ENCODE measurements around the gene RGR.

Gene RGR

DNA sequence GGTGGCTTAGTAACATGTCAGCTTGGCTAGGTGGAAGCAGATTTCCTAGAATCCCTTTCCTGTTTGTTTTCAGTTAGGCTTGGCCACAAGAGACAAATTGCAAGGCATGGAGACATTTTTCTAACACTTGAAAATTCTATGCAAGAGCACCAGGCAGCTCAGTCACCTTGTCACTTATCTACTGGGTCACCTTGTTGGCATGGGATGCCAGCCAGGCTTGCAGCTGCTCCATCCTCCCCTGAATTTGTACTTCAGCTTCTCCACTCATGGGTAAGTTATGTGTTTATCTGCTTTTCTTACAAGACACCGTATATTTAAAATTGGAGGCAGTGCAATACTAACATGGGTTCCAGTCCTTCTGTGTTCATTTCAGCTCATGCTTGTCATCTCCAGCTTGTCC is 43.3 kb downstream of the RGR start:
- FAIRE-seq (no peak), DNase-seq (ENCODE audit: insufficient read length, low spot score) (no peak)
- TF ChIP-seq, protein P1, sequence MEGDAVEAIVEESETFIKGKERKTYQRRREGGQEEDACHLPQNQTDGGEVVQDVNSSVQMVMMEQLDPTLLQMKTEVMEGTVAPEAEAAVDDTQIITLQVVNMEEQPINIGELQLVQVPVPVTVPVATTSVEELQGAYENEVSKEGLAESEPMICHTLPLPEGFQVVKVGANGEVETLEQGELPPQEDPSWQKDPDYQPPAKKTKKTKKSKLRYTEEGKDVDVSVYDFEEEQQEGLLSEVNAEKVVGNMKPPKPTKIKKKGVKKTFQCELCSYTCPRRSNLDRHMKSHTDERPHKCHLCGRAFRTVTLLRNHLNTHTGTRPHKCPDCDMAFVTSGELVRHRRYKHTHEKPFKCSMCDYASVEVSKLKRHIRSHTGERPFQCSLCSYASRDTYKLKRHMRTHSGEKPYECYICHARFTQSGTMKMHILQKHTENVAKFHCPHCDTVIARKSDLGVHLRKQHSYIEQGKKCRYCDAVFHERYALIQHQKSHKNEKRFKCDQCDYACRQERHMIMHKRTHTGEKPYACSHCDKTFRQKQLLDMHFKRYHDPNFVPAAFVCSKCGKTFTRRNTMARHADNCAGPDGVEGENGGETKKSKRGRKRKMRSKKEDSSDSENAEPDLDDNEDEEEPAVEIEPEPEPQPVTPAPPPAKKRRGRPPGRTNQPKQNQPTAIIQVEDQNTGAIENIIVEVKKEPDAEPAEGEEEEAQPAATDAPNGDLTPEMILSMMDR (IDR thresholded peaks at IDR 0.05; ENCODE audit: insufficient read depth, missing control alignments) = no peak

DNA sequence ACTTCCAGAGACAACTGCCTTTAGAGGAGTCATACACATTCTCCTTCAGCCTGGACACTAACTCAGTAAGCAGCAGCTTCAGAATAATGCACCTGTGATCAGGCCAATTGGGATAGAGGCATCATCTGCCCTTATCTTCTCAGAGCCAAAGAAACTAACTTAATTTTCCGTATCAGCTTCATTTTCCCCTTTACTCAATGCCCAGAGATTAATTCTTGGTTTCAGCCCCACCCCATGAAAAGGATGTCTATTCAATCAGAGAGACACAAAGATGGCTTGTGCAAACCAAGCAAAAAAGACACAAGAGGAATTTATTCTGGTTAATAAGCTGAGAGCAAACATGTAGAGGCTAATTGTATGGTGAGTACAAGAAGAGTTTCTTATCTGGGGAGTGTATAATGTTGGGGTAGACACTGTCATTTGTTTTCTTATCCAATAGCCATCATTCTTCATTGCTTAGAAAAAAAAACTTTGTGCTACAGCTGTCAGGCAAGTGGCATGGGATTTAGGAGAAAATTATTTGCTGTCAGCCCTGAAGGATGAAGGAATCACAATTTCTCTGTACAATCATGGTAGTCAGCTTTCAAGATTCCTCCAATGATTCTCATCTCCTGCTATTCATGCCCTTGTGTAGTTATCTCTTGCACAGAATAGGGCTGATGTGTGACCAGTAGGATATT is 44.8 kb downstream of the RGR start:
- DNase-seq (ENCODE audit: insufficient read length, low spot score) (no peak), FAIRE-seq (no peak)
- TF ChIP-seq, protein P1 (IDR thresholded peaks at IDR 0.05; ENCODE audit: insufficient read depth, missing control alignments) = no peak

DNA sequence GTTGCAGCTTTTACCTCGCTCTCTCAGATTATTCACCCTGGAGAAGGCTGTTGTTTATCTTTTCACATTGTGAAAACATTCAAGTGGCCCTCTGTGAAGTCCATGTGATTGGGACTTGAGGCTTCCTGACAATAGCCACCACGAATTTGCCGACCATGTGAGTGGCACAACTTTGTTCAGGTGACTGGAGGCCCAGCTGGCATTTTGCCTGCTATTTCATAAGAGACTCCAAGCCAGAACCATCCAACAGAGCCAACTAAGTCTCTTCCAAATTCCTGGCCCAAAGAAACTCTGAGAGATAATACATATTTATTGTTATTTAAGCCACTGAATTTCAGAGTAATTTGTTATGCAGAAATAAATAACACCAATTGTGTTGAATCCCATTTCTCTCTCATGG is 45.4 kb downstream of the RGR start:
- DNase-seq (ENCODE audit: insufficient read length, low spot score) (no peak), FAIRE-seq (no peak)
- TF ChIP-seq, protein P1 (IDR thresholded peaks at IDR 0.05; ENCODE audit: insufficient read depth, missing control alignments) = no peak

DNA sequence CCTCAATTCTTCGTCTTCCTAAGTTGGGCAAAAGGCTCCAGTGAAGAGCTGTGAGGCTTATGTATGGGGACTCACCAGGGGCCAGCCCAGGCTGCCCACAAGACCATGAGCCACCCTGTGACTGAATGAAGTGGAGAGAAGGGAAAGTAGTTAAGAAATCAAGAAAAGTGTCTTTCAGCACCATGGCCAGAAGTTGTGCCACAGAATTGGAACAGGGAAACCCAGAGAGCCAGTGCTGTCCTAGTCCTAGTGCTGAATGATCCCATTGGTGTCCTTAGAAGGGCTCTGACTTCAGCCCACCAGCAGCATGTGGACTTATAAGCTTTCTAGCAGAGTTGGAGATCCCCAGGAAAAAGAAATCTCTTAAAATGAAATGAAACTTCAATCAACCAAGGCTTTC is 46.5 kb downstream of the RGR start:
- DNase-seq (ENCODE audit: insufficient read length, low spot score) (no peak), FAIRE-seq (no peak)
- TF ChIP-seq, protein P1 (IDR thresholded peaks at IDR 0.05; ENCODE audit: insufficient read depth, missing control alignments) = no peak

DNA sequence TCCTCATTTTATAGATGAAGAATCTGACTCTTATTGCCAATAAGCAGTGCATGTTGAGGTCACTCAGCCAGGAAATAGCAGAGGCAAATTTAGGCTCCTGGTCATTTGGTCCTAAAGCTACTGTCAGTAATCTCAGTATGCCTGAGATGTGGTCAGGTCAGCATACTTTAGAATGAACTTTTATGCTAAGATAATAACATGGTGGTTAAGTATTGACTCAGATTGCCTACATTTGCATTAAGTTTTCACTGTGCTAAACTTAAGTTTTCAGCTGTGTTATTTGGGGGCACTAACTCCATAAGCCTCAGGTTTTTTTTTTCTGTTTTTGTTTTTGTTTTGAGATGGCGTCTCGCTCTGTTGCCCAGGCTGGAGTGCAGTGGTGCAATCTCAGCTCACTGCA is 47.6 kb downstream of the RGR start:
- TF ChIP-seq, protein P1 (IDR thresholded peaks at IDR 0.05; ENCODE audit: insufficient read depth, missing control alignments) = no peak
- DNase-seq (ENCODE audit: insufficient read length, low spot score) (no peak), FAIRE-seq (no peak)

DNA sequence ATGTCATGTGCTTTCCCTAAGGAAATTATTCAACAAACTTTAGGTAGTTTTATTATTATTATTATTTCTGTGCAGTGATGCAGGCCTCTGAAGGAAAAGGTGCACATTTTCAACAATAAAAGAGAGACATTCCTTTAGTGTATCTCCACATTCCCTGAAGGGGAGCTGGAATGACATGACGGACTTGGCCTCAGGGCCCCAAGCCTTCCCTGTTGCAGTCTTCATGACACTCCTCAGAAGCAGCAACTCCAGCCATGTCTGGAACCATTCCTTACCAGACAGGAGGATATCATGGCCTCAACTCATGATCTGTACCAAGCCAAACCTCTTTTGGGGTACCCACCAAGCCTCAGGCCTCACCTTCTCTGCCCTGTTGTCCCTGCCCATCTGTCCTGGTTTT is 48.3 kb downstream of the RGR start:
- TF ChIP-seq, protein P1 (IDR thresholded peaks at IDR 0.05; ENCODE audit: insufficient read depth, missing control alignments) = no peak
- DNase-seq (ENCODE audit: insufficient read length, low spot score) = no peak
- FAIRE-seq = no peak

DNA sequence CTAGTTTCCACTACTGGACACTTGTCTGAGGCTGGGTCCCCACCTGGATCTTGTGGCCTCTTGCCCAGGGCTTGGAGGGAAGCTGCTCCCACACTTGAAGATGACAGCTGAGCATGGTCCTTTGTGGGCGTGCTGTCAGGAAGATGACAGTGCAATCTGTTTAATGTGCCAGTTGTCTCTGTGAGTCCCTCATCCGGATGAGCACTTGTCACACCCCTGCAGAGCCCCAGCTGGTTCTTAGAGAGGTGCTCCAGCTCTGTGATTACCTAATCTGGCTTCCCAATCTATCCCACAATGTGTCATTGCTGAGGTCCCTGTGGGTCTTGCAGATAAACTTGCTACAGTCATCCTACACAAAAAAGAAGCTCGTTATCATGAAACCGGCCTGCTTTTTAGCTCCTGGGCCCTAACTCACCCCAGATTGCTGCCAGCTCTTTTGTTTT is 48.7 kb downstream of the RGR start:
- TF ChIP-seq, protein P1 (IDR thresholded peaks at IDR 0.05; ENCODE audit: insufficient read depth, missing control alignments) = no peak

More for the DNA sequence above, 48.7 kb downstream of the RGR start:
- FAIRE-seq (no peak), DNase-seq (ENCODE audit: insufficient read length, low spot score) (no peak)
